M059J (cell line): ENCODE data around the gene ITGA5. TPM values are rescaled to one million over a fixed set of nuclear protein-coding genes. Genes with fewer than 3 reads are reported as not detected.

ENCODE experiments used
- DNase-seq: peaks from one replicate; pipeline ENCODE4 v3.0.0-alpha.2; 2012; ENCODE audit warnings: low read depth
- total RNA-seq: library from RNA; depleted of rRNA; stranded (reverse); fragments of >200 nt; shearing (Covaris generic); gene quantifications from 2 replicates; pipeline ENCODE4 v1.2.3, GENCODE V29; 2014; rRNA removed

ITGA5 gene
- total RNA-seq, 1 experiment from 2014 or later = 625 TPM

DNA sequence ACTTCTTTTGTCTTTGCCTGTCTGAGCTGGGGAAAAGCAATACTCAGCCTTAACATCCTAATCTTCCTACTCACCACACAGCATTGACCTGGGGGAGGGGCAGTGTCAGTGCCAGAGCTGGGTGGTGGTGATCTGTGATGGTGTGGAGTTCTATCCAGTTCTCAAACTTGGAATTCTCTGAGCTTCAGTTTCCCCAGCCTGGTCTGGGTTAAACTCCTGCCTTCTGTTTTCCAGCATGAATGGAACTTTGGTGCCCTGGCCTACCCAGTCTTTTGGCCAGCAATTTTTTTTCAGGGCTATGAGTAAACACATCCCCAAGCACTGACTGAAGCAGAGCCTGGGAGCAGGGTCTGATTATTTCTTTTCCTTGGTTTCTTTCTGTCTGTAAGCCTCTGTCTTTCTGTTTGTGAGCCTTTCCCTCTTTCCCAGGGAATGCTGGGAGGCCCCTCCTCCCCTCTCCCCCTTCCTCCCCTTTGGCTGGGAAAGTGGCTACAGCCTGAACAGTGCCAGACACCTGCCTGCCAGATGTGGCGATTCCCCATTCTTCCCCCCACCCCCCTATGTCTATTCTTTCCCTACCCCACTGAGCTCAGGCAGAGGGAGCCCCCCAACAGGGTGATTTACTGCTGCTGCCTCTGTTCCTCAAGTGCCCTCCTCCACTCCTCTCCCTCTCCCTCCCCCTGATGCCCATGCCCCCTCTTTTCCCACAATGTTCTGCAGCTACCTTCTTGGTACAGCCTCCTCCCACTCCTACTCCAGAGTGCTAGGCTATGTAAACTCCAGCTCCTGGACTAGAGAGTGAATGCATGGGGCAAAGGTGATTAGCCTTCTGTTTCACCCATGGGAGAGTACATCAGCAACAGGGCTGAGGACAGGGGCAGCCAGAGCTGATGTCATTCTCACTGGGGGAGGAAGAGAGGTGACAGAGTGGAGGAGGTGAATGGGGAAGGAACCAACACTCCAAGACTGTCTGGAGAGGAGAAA lies 65.9 kb downstream of the ITGA5 start:
- peak; percentile 36 for DNase-seq

DNA sequence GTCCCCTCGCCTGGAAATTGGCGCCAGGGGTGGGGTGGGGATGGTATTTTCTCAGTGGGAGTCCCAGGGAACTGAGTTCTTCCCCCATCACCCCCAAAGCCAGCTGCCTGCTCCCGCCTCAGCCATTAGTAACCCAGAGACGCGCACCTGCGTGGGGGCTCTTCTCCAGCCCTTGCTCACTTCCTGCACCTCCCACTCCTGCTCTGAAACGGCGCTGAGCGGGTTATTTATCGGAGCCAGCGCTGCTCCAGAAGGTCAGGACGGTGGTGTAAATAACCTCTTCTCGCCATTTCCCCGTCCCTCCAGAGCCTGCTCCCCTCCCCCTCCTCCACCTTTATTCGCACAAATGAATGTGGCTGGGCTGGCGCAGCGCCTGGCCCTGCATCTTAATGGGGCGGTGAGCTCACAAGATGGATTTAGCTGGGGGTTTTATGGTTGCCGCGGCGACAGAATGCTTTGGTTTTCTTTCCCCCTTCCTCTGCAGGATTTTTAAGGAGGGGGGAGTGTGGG lies 67.0 kb downstream of the ITGA5 start:
- DNase-seq = peak; percentile 84

DNA sequence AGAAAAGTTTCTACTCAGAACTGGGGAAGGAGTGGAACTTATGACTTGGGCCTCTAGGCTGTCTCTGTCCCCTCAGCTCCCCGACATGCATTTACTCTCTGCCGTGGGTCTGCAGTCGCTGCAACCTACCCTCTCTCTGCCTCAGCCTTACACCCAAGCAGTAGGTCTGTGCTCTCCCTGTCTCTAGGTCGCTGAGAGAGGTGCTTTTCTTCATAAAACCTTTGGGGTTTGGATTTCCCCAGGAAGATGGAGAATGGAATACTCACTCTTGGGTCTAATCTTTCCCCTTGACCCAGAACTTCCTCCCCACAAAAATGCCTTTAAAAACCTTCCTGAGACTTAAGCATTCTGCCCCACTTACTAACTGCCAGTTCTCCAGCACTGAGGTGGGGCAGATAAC lies 67.7 kb downstream of the ITGA5 start:
- DNase-seq = no peak

DNA sequence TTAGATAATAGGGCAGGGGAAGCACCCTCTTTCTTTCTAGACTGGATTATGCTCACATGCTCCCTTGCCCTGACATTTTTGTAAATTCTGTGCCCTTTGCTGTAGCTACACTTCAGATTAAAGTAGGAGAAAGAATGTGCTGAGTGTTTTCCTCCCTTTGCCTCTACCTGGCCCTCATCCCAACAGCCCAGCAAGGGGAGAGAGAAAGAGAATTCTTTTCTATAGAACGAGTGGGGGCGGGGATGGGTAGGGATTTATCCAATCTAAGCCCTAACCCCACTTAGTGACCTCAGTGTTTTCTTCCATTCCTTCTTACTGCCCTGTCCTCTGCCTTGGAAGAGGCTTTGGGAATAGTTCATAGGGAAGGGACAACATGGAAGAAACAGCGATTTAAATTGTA lies 68.3 kb downstream of the ITGA5 start:
- no peak for DNase-seq

DNA sequence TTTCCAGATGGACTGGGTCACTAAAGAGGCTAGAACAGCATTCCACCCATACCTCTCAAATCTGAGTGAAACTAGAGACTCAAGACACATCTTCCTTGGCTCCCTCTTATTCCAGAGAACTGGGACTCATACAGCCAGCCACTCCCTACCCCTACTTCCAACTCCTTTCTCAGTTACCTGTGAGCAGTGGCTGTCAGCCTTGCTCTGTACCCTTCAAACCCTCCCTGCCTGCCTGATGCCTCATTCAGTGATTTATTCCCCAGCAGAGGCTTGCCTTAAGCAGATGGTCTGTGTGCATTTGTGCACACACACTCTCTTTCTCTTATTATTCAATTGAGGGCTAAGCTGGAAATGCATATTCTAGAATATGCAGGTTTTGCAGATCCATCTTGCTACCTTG lies 69.4 kb downstream of the ITGA5 start:
- DNase-seq = no peak

DNA sequence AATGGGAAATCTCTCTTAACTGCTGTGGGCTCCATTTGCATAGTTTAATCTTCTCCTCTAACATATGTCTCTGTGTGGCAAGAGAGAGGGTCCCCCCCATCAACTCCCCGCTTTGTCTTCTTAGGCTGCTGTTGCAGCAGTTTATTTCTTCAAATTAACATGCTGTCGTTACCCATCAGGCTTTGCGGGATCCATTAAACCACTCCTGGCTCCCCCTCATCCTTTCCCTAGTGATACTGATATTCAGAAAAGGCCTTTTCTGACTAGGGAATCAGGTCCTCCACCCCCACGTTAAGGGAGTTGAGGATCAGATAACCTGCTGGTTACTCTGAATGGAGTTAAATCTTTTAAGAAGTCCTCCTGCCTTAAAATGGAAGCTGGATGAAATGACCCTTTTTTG lies 70.0 kb downstream of the ITGA5 start:
- DNase-seq = no peak

Other genes starting within 250 kb of the ITGA5 start
- 36.9 and 38.2 TPM in 2 replicates for gene SMUG1, start 230.3 kb downstream of the ITGA5 start, total RNA-seq
- 37.0 and 63.1 TPM in 2 replicates for gene CBX5, start 139.1 kb downstream of the ITGA5 start, total RNA-seq
- 317 and 339 TPM in 2 replicates for gene HNRNPA1, start 138.5 kb downstream of the ITGA5 start, total RNA-seq
- 1.3 and 2.5 TPM in 2 replicates for gene NFE2, start 118.3 kb downstream of the ITGA5 start, total RNA-seq
- 186 and 191 TPM in 2 replicates for gene COPZ1, start 94.1 kb downstream of the ITGA5 start, total RNA-seq
- gene GPR84, start 54.8 kb downstream of the ITGA5 start, total RNA-seq = not detected in 2 replicates
- gene ZNF385A, start 34.5 kb downstream of the ITGA5 start, total RNA-seq = 0.71 and 4.6 TPM in 2 replicates
- not detected in 2 replicates for gene GTSF1, start 54.3 kb upstream of the ITGA5 start, total RNA-seq
- 0.07 and 0.10 TPM in 2 replicates for gene NCKAP1L, start 78.5 kb upstream of the ITGA5 start, total RNA-seq
- gene PDE1B, start 130.3 kb upstream of the ITGA5 start, total RNA-seq = not detected in 2 replicates
- gene PPP1R1A, start 169.4 kb upstream of the ITGA5 start, total RNA-seq = not detected in 2 replicates
- gene LACRT, start 215.6 kb upstream of the ITGA5 start, total RNA-seq = not detected in 2 replicates
- gene DCD, start 229.1 kb upstream of the ITGA5 start, total RNA-seq = not detected in 2 replicates